B cell (primary cell): ENCODE measurements around the gene SPTB.

Experiments
- EZH2 ChIP-seq: IDR thresholded peaks from 2 replicates; pipeline ENCODE4 v1.6.1; 2012; ENCODE audit warnings: borderline replicate concordance, low read depth, mild to moderate bottlenecking, moderate library complexity, low read length; ENCODE audit not compliant: insufficient read depth, poor library complexity, severe bottlenecking
- TF ChIP-seq, protein P1 (sequence below): fragments of 200-600 bp; IDR thresholded peaks from one replicate; pipeline ENCODE4 v1.8.0; 2022; ENCODE audit warnings: antibody characterized with exemption, mild to moderate bottlenecking

DNA sequence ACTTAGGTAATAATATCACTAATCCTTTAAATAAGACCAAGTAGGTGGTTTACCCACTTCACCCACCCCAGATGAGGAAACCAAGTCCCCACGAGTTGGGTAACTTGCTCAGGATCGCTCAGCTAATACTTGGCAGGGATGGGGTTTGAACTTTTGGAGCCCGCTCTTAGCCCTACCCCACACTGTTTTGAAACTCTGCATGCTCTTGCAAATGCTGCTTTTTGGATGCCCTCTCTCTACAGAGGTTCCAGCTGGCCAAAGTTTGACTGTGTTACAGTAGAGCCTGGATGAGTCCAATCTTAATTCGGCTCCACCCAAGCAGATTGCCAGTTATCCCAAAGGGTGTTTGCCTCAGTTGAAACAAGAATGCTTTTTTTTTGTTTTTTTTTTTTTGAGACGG lies 168.7 kb downstream of the SPTB start:
- TF ChIP-seq, protein P1, sequence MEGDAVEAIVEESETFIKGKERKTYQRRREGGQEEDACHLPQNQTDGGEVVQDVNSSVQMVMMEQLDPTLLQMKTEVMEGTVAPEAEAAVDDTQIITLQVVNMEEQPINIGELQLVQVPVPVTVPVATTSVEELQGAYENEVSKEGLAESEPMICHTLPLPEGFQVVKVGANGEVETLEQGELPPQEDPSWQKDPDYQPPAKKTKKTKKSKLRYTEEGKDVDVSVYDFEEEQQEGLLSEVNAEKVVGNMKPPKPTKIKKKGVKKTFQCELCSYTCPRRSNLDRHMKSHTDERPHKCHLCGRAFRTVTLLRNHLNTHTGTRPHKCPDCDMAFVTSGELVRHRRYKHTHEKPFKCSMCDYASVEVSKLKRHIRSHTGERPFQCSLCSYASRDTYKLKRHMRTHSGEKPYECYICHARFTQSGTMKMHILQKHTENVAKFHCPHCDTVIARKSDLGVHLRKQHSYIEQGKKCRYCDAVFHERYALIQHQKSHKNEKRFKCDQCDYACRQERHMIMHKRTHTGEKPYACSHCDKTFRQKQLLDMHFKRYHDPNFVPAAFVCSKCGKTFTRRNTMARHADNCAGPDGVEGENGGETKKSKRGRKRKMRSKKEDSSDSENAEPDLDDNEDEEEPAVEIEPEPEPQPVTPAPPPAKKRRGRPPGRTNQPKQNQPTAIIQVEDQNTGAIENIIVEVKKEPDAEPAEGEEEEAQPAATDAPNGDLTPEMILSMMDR: no peak
- TF ChIP-seq EZH2: no peak
